ENCODE results near the gene CRYAB. TPM values are rescaled to one million over a fixed set of nuclear protein-coding genes. Genes with fewer than 3 reads are reported as not detected.
A peak's percentile ranks its signal among the peaks of the same experiment; 100 is the strongest.

CRYAB gene
- total and polyA plus RNA-seq, 4 donors = 323 to 2,347 (median 592) TPM

- DNase-seq = no peak
- no peak overlapping the region for H3K27ac ChIP-seq (ENCODE audit: low read depth in 1 of 2, low read length in 2 of 2)
- intact Hi-C loops (cut with DNase I) = no loop called here
- H3K27me3 ChIP-seq (ENCODE audit: control insufficient read depth in 1 of 2, insufficient read depth in 2 of 2, low read length in 1 of 2) = no peaks in the 10 kb centered on the region
- peaks cover 0 to 6% of the 10 kb centered on the region in 2 donors for H3K4me1 ChIP-seq (ENCODE audit: control insufficient read depth in 1 of 2, insufficient read depth in 2 of 2, low read length in 2 of 2)
- WGBS, 2 donors = 89 to 93% methylated on average over 3 of the region's 3 CpGs
- H3K4me3 ChIP-seq (ENCODE audit: low read length in 2 of 2) = no peak overlapping the region
- no peaks in the 10 kb centered on the region for H3K9me3 ChIP-seq (ENCODE audit: control insufficient read depth, low read length)
- ATAC-seq (ENCODE audit: low FRiP score) = no peak
- H3K36me3 ChIP-seq (ENCODE audit: control insufficient read depth in 1 of 2, insufficient read depth in 2 of 2, low read length in 1 of 2) = no peaks in the 10 kb centered on the region
These were observed 6.2 kb upstream of the CRYAB start for GRCh38 chr11:111917788-111918187.

GRCh38 chr11:111917312-111917711 is 5.7 kb upstream of the CRYAB start:
- WGBS, 2 donors = 91 to 95% methylated on average over 2 of the region's 2 CpGs
- Histone ChIP-seq H3K9me3 (ENCODE audit: control insufficient read depth, low read length) (no peaks in the 10 kb centered on the region), H3K4me1 (ENCODE audit: control insufficient read depth in 1 of 2, insufficient read depth in 2 of 2, low read length in 2 of 2) (peaks cover 0 to 6% of the 10 kb centered on the region in 2 donors), H3K36me3 (ENCODE audit: control insufficient read depth in 1 of 2, insufficient read depth in 2 of 2, low read length in 1 of 2) (no peaks in the 10 kb centered on the region), H3K27me3 (ENCODE audit: control insufficient read depth in 1 of 2, insufficient read depth in 2 of 2, low read length in 1 of 2) (no peaks in the 10 kb centered on the region), H3K4me3 (ENCODE audit: low read length in 2 of 2) (no peak overlapping the region), H3K27ac (ENCODE audit: low read depth in 1 of 2, low read length in 2 of 2) (no peak overlapping the region)
- ATAC-seq (ENCODE audit: low FRiP score) = no peak
- intact Hi-C loops (cut with DNase I) = no loop called here
- no peak for DNase-seq

- no peak overlapping the region for H3K27ac ChIP-seq (ENCODE audit: low read depth in 1 of 2, low read length in 2 of 2)
- 92 to 96% methylated on average over 1 of the region's 1 CpG for WGBS, 2 donors
- H3K36me3 ChIP-seq (ENCODE audit: control insufficient read depth in 1 of 2, insufficient read depth in 2 of 2, low read length in 1 of 2) = no peaks in the 10 kb centered on the region
- DNase-seq (no peak), ATAC-seq (ENCODE audit: low FRiP score) (no peak)
- intact Hi-C loops (cut with DNase I) = no loop called here
- H3K4me3 ChIP-seq (ENCODE audit: low read length in 2 of 2) = no peak overlapping the region
- no peaks in the 10 kb centered on the region for H3K27me3 ChIP-seq (ENCODE audit: control insufficient read depth in 1 of 2, insufficient read depth in 2 of 2, low read length in 1 of 2)
- H3K9me3 ChIP-seq (ENCODE audit: control insufficient read depth, low read length) = no peaks in the 10 kb centered on the region
- H3K4me1 ChIP-seq (ENCODE audit: control insufficient read depth in 1 of 2, insufficient read depth in 2 of 2, low read length in 2 of 2) = peaks cover 0 to 6% of the 10 kb centered on the region in 2 donors
These were observed 5.2 kb upstream of the CRYAB start for GRCh38 chr11:111916768-111917167.

GRCh38 chr11:111913997-111914396 is 2.4 kb upstream of the CRYAB start:
- Histone ChIP-seq H3K27me3 (ENCODE audit: control insufficient read depth in 1 of 2, insufficient read depth in 2 of 2, low read length in 1 of 2) (no peaks in the 10 kb centered on the region), H3K9me3 (ENCODE audit: control insufficient read depth, low read length) (no peaks in the 10 kb centered on the region), H3K4me1 (ENCODE audit: control insufficient read depth in 1 of 2, insufficient read depth in 2 of 2, low read length in 2 of 2) (peaks cover 0 to 6% of the 10 kb centered on the region in 2 donors), H3K36me3 (ENCODE audit: control insufficient read depth in 1 of 2, insufficient read depth in 2 of 2, low read length in 1 of 2) (peaks cover 0 to under 1% of the 10 kb centered on the region in 2 donors), H3K4me3 (ENCODE audit: low read length in 2 of 2) (peak overlapping the region; percentile 79), H3K27ac (ENCODE audit: low read depth in 1 of 2, low read length in 2 of 2) (peak overlapping the region; percentile 94 to 99)
- DNase-seq (peak; percentile 84 to 87), ATAC-seq (ENCODE audit: low FRiP score) (peak; percentile 76)
- intact Hi-C loops (cut with DNase I) = loop anchor here in 1 of 2 donors (2.0 kb wide), 1 partner anchor 35 kb away; the partner anchor contains the start of genes CFAP68 and FDXACB1
- WGBS, 2 donors = 5 to 6% methylated on average over 4 of the region's 4 CpGs

- Histone ChIP-seq H3K27ac (ENCODE audit: low read depth in 1 of 2, low read length in 2 of 2) (peak overlapping the region; percentile 94 to 99), H3K27me3 (ENCODE audit: control insufficient read depth in 1 of 2, insufficient read depth in 2 of 2, low read length in 1 of 2) (no peaks in the 10 kb centered on the region), H3K4me1 (ENCODE audit: control insufficient read depth in 1 of 2, insufficient read depth in 2 of 2, low read length in 2 of 2) (peaks cover 0 to 6% of the 10 kb centered on the region in 2 donors), H3K9me3 (ENCODE audit: control insufficient read depth, low read length) (no peaks in the 10 kb centered on the region), H3K36me3 (ENCODE audit: control insufficient read depth in 1 of 2, insufficient read depth in 2 of 2, low read length in 1 of 2) (peaks cover 0 to 3% of the 10 kb centered on the region in 2 donors), H3K4me3 (ENCODE audit: low read length in 2 of 2) (peak overlapping the region; percentile 64 to 79)
- WGBS, 2 donors = 2 to 4% methylated on average over 22 to 24 of the region's 24 CpGs
- DNase-seq (peak; percentile 62 to 73), ATAC-seq (ENCODE audit: low FRiP score) (peak; percentile 59)
- intact Hi-C loops (cut with DNase I) = loop anchor here in 1 of 2 donors (2.0 kb wide), 1 partner anchor 34 kb away; the partner anchor contains the start of genes CFAP68 and FDXACB1
These were observed 1.7 kb upstream of the CRYAB start for GRCh38 chr11:111913031-111913861.

- no peaks in the 10 kb centered on the region for H3K9me3 ChIP-seq (ENCODE audit: control insufficient read depth, low read length)
- peak within 1 kb of the TSS; percentile 79 to 98 for H3K4me3 ChIP-seq (ENCODE audit: low read length in 2 of 2)
- peak within 1 kb of the TSS; percentile 97 to 99 for H3K27ac ChIP-seq (ENCODE audit: low read depth in 1 of 2, low read length in 2 of 2)
- H3K4me1 ChIP-seq (ENCODE audit: control insufficient read depth in 1 of 2, insufficient read depth in 2 of 2, low read length in 2 of 2) = peaks cover 0 to 6% of the 10 kb centered on the region in 2 donors
- WGBS, 2 donors = 1 to 2% methylated on average over 16 to 26 of the region's 26 CpGs
- no peaks in the 10 kb centered on the region for H3K27me3 ChIP-seq (ENCODE audit: control insufficient read depth in 1 of 2, insufficient read depth in 2 of 2, low read length in 1 of 2)
- H3K36me3 ChIP-seq (ENCODE audit: control insufficient read depth in 1 of 2, insufficient read depth in 2 of 2, low read length in 1 of 2) = peaks cover 0 to 3% of the 10 kb centered on the region in 2 donors
- intact Hi-C loops (cut with DNase I) = loop anchor here in 1 of 2 donors (2.0 kb wide), 1 partner anchor 34 kb away; the partner anchor contains the start of genes CFAP68 and FDXACB1
- ATAC-seq (ENCODE audit: low FRiP score) = peak; percentile 15
- DNase-seq = peak; percentile 65 to 84
These were observed 965 bp upstream of the CRYAB start, which contains the start of gene HSPB2 for GRCh38 chr11:111912535-111912934. Gene HSPB2, plus strand, starts transcription at chr11:111912734. Its CDS starts 96 bp downstream, at chr11:111912830.

- no peaks in the 10 kb centered on the region for H3K4me1 ChIP-seq (ENCODE audit: control insufficient read depth in 1 of 2, insufficient read depth in 2 of 2, low read length in 2 of 2)
- ATAC-seq (ENCODE audit: low FRiP score) (no peak), DNase-seq (no peak)
- WGBS, 2 donors = 4 to 5% methylated on average over 9 of the region's 9 CpGs
- H3K4me3 ChIP-seq (ENCODE audit: low read length in 2 of 2) = peak overlapping the region; percentile 79 to 98
- H3K36me3 ChIP-seq (ENCODE audit: control insufficient read depth in 1 of 2, insufficient read depth in 2 of 2, low read length in 1 of 2) = peaks cover 0 to 3% of the 10 kb centered on the region in 2 donors
- intact Hi-C loops (cut with DNase I) = loop anchor here (1.0 kb wide), 2 partner anchors 16 to 32 kb away; partner anchors contain the start of genes CFAP68 (in 1 of the 2) and FDXACB1 (in 1 of the 2)
- H3K9me3 ChIP-seq (ENCODE audit: control insufficient read depth, low read length) = no peaks in the 10 kb centered on the region
- H3K27ac ChIP-seq (ENCODE audit: low read depth in 1 of 2, low read length in 2 of 2) = peak overlapping the region; percentile 97 to 98
- no peaks in the 10 kb centered on the region for H3K27me3 ChIP-seq (ENCODE audit: control insufficient read depth in 1 of 2, insufficient read depth in 2 of 2, low read length in 1 of 2)
These were observed 651 bp downstream of the CRYAB start for GRCh38 chr11:111910676-111911562.

GRCh38 chr11:111909378-111909777 is 2.2 kb downstream of the CRYAB start:
- H3K27ac ChIP-seq (ENCODE audit: low read depth in 1 of 2, low read length in 2 of 2) = peak overlapping the region in 1 of 2 donors; percentile 98
- 48 to 53% methylated on average over 5 of the region's 5 CpGs for WGBS, 2 donors
- H3K4me3 ChIP-seq (ENCODE audit: low read length in 2 of 2) = peak overlapping the region; percentile 79 to 98
- intact Hi-C loops (cut with DNase I) = no loop called here
- ATAC-seq (ENCODE audit: low FRiP score) (no peak), DNase-seq (no peak)
- H3K27me3 ChIP-seq (ENCODE audit: control insufficient read depth in 1 of 2, insufficient read depth in 2 of 2, low read length in 1 of 2) = no peaks in the 10 kb centered on the region
- H3K9me3 ChIP-seq (ENCODE audit: control insufficient read depth, low read length) = no peaks in the 10 kb centered on the region
- peaks cover 0 to 3% of the 10 kb centered on the region in 2 donors for H3K36me3 ChIP-seq (ENCODE audit: control insufficient read depth in 1 of 2, insufficient read depth in 2 of 2, low read length in 1 of 2)
- H3K4me1 ChIP-seq (ENCODE audit: control insufficient read depth in 1 of 2, insufficient read depth in 2 of 2, low read length in 2 of 2) = no peaks in the 10 kb centered on the region
